ENCODE results near the gene ARHGEF6.
"Not testable (repeated sequence)": the region's sequence is repeated elsewhere in the genome, so short reads cannot be mapped to it uniquely, and the experiment has no call there.

The ARHGEF6 gene

DNA sequence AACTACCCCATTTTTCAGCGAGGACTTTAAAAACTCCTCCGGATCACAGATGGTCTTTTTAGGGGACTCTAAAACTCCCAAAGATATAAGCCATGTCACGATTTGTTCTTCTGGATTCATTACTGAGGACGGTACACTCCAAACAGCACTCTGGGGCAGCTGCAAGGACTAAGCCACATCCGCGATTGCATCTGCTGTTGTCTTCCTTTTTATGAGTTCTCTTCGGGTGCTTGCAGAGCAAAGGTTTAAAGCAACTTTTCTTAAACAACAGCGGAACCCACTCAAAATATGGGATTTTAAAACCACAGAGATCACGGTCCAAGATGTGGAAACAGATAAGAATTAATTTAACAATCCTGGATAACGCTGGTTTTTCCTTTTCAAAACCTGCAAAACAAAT is at the start of gene ARHGEF6:
Gene ARHGEF6 (minus strand): TSS at position 170 of the 400 bp plus-strand sequence. CDS start 50 bp downstream, at position 120.
- no peak for DNase-seq (ENCODE audit: low read depth in 2 of 2)

- no peak for DNase-seq (ENCODE audit: low read depth in 2 of 2)
These were observed 48.7 kb upstream of the ARHGEF6 start for GRCh38 chrX:136829413-136829812.

GRCh38 chrX:136828830-136829229 is 48.1 kb upstream of the ARHGEF6 start:
- DNase-seq (ENCODE audit: low read depth in 2 of 2), result no peak

- DNase-seq (ENCODE audit: low read depth in 2 of 2), result no peak
These were observed 46.3 kb upstream of the ARHGEF6 start for GRCh38 chrX:136827026-136827425.

GRCh38 chrX:136825771-136826170 is 45.0 kb upstream of the ARHGEF6 start:
- DNase-seq (ENCODE audit: low read depth in 2 of 2), result no peak

DNA sequence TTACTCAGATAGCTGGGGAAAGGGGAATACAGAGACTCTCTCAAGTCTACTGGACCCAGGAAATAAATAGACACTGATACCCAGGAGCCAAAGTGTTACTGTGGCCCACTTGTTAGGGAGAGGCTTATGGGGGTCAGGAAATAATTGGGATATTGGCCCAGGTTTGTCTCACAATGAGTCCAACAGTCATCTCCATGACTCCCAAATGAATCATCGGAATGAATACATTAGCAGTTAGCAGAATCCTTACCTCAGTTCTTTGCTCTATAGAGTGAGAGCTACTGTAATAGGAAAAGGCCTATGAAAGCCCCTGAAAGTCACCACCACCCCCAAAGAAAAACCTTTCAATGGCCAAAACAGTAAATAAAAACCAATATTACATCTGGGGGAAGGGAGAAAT is 42.4 kb upstream of the ARHGEF6 start:
- no peak for DNase-seq (ENCODE audit: low read depth in 2 of 2)

DNA sequence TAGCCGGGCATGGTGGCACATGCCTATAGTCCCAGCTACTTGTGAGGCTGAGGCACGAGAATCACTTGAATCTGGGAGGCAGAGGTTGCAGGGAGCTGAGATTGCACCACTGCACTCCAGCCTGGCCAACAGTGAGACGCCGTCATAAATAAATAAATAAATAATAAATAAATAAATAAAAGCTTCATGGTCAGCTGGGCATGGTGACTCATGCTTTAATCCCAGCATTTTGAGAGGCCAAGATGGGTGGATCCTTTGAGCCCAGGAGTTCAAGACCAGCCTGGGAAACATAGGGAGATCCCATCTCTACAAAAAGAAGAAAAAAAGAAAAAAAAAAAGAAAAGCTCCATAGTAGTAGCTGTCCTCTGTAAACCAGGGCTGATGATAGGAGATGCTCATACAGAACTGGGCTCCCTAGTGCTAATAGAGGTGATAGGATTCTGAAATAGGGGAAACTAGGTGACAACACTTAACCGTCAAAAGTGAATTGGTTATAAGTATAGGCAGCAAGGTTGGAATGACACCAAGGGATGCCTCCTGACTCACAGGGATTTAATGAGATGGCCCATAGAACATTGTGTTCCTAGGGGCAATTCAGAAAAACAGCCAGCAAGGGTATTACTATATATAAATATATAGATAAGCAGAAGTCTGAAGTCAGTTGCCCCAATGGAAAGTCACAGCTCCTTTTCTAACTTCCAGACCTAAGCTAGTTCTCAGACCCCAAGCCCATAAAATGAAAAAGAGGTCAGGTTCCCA is 41.8 kb upstream of the ARHGEF6 start:
- no peak for DNase-seq (ENCODE audit: low read depth in 2 of 2)

DNA sequence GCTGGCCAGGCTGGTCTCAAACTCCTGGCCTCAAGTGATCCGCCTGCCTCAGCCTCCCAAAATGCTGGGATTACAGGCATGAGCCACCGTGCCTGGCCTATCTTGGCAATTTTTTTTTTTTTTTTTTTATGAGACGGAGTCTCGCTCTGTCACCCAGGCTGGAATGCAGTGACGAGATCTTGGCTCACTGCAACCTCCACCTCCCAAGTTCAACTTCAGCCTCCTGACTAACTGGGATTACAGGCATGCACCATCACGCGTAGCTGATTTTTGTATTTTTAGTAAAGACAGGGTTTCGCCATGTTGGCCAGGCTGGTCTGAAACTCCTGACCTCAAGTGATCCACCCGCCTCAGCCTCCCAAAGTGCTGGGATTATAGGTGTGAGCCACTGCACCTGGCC is 39.0 kb upstream of the ARHGEF6 start:
- not testable (repeated sequence) for DNase-seq (ENCODE audit: low read depth in 2 of 2)

GRCh38 chrX:136819031-136819703 is 38.4 kb upstream of the ARHGEF6 start:
- no peak for DNase-seq (ENCODE audit: low read depth in 2 of 2)

- DNase-seq (ENCODE audit: low read depth in 2 of 2), result no peak
These were observed 36.2 kb upstream of the ARHGEF6 start for GRCh38 chrX:136816975-136817374.

DNA sequence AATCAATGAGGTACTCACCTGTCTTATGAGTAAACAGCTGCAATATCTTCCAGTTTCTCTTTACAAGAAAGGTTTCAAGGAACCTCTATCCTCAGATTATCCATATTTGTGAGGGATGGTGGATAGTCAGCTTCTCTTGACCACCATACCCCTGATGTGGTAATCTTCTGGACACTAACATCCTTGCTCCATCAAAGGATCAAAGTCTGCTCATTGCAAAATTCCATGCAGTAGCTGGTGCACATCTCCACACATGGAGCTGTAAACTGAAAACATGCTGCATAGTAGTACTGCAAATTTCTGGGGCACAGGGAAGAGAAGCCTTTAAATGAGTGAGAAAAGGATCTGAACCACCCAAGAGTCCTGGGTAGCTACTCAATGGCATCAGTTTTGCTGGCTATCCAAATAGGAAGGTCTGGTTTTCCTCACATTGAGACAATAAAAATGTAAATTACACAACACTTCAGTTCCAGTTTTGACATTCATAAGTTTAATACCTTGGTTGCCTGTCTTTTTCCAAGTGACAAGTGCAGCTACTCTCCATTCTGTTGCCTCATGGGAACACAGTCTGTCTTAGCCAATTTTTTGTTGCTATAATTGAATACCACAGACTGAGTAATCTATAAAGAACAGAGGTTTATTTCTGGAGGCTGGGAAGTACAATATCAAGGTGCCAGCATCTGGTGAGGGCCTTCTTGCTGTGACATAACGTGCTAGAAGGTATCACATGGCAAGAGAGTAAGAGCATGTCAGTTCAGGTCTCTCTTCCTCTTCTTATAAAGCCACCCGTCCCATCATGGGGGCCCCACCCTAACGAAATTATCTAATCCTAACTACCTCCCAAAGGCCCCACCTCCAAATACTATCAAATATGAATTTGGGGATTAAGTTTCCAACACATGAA is 34.4 kb upstream of the ARHGEF6 start:
- no peak for DNase-seq (ENCODE audit: low read depth in 2 of 2)

DNA sequence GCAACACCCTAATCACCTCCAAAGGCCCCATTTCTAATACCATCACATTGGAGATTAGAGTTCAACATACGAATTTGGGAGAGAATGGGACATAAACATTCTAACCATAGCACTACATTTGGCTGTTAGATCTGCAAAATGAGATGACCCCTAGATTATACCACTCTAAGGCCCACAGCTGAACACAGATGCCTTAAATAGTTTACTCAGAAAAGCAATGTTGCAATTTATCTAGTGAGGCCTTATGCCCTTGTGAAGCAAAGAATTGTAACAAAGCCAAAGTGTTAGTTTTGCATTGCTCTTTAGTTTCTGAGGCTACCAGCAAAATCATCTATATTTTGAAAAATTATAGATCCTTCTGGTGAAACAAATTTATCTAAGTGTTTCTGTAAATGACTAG is 31.6 kb upstream of the ARHGEF6 start:
- DNase-seq (ENCODE audit: low read depth in 2 of 2), result no peak

GRCh38 chrX:136810493-136810892 is 29.8 kb upstream of the ARHGEF6 start:
- no peak for DNase-seq (ENCODE audit: low read depth in 2 of 2)

GRCh38 chrX:136806891-136807410 is 26.2 kb upstream of the ARHGEF6 start:
- no peak for DNase-seq (ENCODE audit: low read depth in 2 of 2)

GRCh38 chrX:136802515-136802914 is 21.8 kb upstream of the ARHGEF6 start:
- DNase-seq (ENCODE audit: low read depth in 2 of 2), result no peak

DNA sequence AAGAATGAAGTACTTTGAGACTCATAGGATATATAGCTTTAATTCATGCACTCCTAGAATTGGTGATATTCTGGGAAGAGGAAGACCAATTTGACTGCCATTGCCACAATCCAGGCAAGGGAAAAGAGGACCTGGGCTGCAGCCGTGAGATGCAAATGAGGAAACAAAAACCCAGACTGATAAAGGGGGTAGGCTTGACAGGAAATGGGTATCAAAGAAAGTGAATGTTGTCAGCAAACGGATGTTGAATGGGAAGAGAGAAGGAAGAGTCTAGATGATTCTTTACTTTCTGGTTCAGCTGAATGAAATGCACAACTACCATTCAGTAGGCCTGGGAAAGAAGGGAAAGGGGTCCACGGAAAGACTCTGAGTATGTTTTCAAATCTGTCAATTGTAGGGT is 17.1 kb upstream of the ARHGEF6 start:
- no peak for DNase-seq (ENCODE audit: low read depth in 2 of 2)

DNA sequence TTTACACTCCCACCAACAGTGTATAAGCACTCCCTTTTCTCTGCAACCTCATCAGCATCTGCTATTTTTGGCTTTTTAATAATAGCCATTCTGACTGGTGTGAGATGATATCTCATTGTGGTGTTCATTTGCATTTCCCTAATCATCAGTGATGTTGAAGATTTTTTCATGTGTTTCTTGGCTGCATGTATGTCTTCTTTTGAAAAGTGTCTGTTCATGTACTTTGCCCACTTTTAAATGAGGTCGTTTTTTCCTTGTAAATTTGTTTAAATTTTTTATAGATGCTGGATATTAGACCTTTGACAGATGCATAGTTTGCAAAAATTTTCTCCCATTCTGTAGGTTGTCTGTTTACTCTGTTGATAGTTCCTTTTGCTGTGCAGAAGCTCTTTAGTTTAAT is 14.4 kb upstream of the ARHGEF6 start:
- DNase-seq (ENCODE audit: low read depth in 2 of 2), result not testable (repeated sequence)

- DNase-seq (ENCODE audit: low read depth in 2 of 2), result not testable (repeated sequence)
These were observed 13.9 kb upstream of the ARHGEF6 start for GRCh38 chrX:136794660-136795059.

DNA sequence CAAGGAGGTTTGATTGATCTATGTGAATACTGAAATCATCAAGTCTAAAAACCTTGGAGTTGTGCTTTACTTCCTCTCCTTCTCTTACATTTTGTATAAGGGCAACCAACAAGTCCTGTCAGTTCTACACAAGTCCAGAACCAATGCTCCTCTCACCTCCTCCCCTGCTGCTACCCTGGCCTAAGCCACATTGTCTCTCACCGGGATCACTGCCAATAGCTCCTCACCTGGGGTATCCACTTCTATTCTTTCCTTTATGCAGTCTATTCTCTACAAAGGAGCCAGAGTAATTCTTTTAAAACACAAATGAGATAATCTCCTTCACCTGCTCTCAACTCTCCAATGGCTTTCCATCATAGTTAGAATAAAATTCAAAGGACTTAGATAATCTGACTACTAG is 13.3 kb upstream of the ARHGEF6 start:
- no peak for DNase-seq (ENCODE audit: low read depth in 2 of 2)

DNA sequence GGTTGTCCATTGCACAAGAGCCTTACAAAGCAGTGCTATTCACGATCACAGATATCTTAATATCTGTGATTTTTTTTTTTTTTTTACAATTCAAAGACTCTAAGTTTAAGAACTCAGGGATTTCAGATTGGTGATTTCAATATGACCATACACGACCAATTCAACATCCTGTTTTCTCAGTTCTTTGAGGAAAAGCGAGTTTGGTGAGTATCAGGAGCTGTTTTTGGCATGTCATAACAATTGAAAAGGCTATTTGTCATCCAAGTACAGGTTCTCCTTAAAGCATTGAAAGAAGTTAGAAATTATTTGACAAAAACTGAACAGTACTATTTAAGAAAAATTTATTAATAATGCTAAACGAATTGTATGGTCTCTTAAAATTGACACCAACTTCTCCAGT is 9.1 kb upstream of the ARHGEF6 start:
- no peak for DNase-seq (ENCODE audit: low read depth in 2 of 2)

DNA sequence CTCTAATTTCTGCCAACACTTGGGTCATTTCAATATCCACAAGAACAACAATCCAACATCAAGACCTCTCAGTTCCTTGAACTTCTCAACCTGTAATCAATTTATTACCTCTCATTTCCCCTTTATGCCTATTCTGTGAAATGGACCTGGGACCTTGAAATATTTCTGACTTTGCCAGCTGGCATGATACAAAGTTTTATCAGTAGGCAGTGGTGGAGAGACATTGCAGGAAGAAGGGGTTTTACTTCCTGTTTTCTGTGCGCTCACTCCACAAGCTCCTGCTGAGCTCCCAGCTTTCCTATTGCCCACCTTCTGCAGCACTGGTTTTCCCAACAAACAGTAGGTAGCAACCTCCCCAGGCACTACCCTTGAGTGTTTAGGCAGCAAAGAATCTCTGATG is 3.5 kb upstream of the ARHGEF6 start:
- DNase-seq (ENCODE audit: low read depth in 2 of 2), result no peak

DNA sequence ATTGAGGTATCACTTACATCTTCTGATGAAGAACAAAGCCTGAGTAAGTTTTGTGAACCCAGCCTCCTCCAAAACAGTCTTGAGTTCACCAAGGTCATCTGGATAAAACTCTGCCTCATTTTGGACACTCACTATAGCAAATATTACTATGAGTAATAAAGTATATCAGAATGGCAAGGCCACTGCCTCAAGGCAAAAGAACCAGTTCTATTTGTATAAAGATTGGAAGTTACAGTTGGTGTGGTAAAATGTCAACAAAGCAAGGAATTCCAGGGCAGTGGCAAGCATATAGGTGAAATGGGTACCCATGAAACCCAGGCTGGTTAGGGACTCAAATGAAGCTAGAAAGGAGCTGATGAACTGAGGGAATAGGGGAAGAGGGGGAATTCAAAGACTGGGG is 2.4 kb upstream of the ARHGEF6 start:
- no peak for DNase-seq (ENCODE audit: low read depth in 2 of 2)
